Gastroesophageal sphincter (tissue), 4 donors: ENCODE measurements around the gene SCG3. TPM values are rescaled to one million over a fixed set of nuclear protein-coding genes. Genes with fewer than 3 reads are reported as not detected.

Experiments
- ATAC-seq: fragments of 150-250 bp; one replicate; pipeline ENCODE4 v1.9.1; 2016; ENCODE audit warnings: mild to moderate bottlenecking, moderate library complexity
- H3K27ac ChIP-seq, 4 donors: fragments of 200-600 bp; sonication (generic) in 3 of 4; 1 replicate in 3 of 4; 2 replicates in 1 of 4; pipeline ENCODE4 v1.5.1; 2016 to 2019
- H3K27me3 ChIP-seq: fragments of 200-600 bp; sonication (generic); one replicate; pipeline ENCODE4 v1.5.1; 2019
- H3K36me3 ChIP-seq, 2 donors: fragments of 200-600 bp; sonication (generic); one replicate each; pipeline ENCODE4 v1.5.1; 2019; ENCODE audit warnings: control low read depth in 1 of 2
- H3K4me1 ChIP-seq, 3 donors: fragments of 200-600 bp; sonication (generic); 1 replicate in 2 of 3; 2 replicates in 1 of 3; pipeline ENCODE4 v1.5.1; 2016 to 2019; ENCODE audit warnings: control low read depth in 2 of 3
- H3K4me3 ChIP-seq, 2 donors: fragments of 200-600 bp; sonication (generic); one replicate each; pipeline ENCODE4 v1.5.1; 2019; ENCODE audit warnings: mild to moderate bottlenecking in 1 of 2, moderate library complexity in 1 of 2
- H3K9me3 ChIP-seq, 3 donors: fragments of 200-600 bp; sonication (generic); one replicate each; pipeline ENCODE4 v1.5.1; 2017 to 2019; ENCODE audit warnings: control low read depth in 2 of 3
- CTCF ChIP-seq, 4 experiments: fragments of 200-600 bp in 2 of 4; fragments of 450-650 bp in 2 of 4; sonication (generic) in 1 of 4; IDR thresholded peaks; one replicate each; pipeline ENCODE4 v1.5.1; 2017 to 2019; ENCODE audit warnings: antibody characterized with exemption in 4 of 4, mild to moderate bottlenecking in 2 of 4, moderate library complexity in 2 of 4
- EP300 ChIP-seq: sonication (generic); formaldehyde crosslinking; IDR thresholded peaks from one replicate; pipeline ENCODE4 v1.6.1; 2017; ENCODE audit warnings: antibody characterized with exemption, mild to moderate bottlenecking
- POLR2A ChIP-seq, 2 donors: fragments of 450-650 bp; IDR thresholded peaks; one replicate each; pipeline ENCODE4 v1.6.1; 2017; ENCODE audit warnings: antibody characterized with exemption in 2 of 2, mild to moderate bottlenecking in 2 of 2, moderate library complexity in 1 of 2
- POLR2AphosphoS5 ChIP-seq: sonication (generic); formaldehyde crosslinking; IDR thresholded peaks from one replicate; pipeline ENCODE4 v1.6.1; 2017; ENCODE audit warnings: antibody characterized with exemption
- WGBS, 2 donors: methylation state at CpG; one replicate each; pipeline ENCODE4 v1.1.5; 2018; ENCODE audit warnings: low coverage in 1 of 2; 5-methylcytosine and 5-hydroxymethylcytosine counted together
- total RNA-seq, 4 donors: library from RNA; depleted of rRNA; stranded (reverse); fragments of >200 nt; gene quantifications; one replicate each; pipeline ENCODE4 v1.1.0, GENCODE V29; 2016

SCG3 gene
- total RNA-seq, 4 donors from 2014 or later = 0.31 to 0.54 (median 0.54) TPM; not detected in 1

GRCh38 chr15:51754267-51754666, 73.0 kb downstream of the SCG3 start:
- Histone ChIP-seq H3K27ac (no peak overlapping the region), H3K4me1 (peaks cover 0 to 45% (median 15%) of the 10 kb centered on the region in 3 donors), H3K27me3 (no peaks in the 10 kb centered on the region), H3K36me3 (no peaks in the 10 kb centered on the region), H3K4me3 (no peak overlapping the region), H3K9me3 (no peaks in the 10 kb centered on the region)
- no peak for TF ChIP-seq POLR2AphosphoS5
- WGBS, 2 donors = 75 to 88% methylated on average over 2 of the region's 2 CpGs
- no peak for ATAC-seq

GRCh38 chr15:51755790-51756189, 74.5 kb downstream of the SCG3 start:
- H3K9me3 ChIP-seq = no peaks in the 10 kb centered on the region
- no peak overlapping the region for H3K27ac ChIP-seq
- H3K4me3 ChIP-seq = no peak overlapping the region
- WGBS, 2 donors = 64 to 68% methylated on average over 4 of the region's 4 CpGs
- H3K4me1 ChIP-seq = peaks cover 0 to 52% (median 15%) of the 10 kb centered on the region in 3 donors
- no peaks in the 10 kb centered on the region for H3K27me3 ChIP-seq
- H3K36me3 ChIP-seq = no peaks in the 10 kb centered on the region
- TF ChIP-seq CTCF (IDR thresholded peaks at IDR 0.05) (no peak), POLR2AphosphoS5 (no peak), POLR2A (IDR thresholded peaks at IDR 0.05) (no peak), EP300 (no peak)
- no peak for ATAC-seq

GRCh38 chr15:51756482-51756881, 75.2 kb downstream of the SCG3 start:
- Histone ChIP-seq H3K4me3 (no peak overlapping the region), H3K27me3 (no peaks in the 10 kb centered on the region), H3K4me1 (peaks cover 0 to 47% (median 15%) of the 10 kb centered on the region in 3 donors), H3K36me3 (no peaks in the 10 kb centered on the region), H3K27ac (no peak overlapping the region), H3K9me3 (no peaks in the 10 kb centered on the region)
- TF ChIP-seq POLR2A (IDR thresholded peaks at IDR 0.05) (no peak), POLR2AphosphoS5 (no peak), CTCF (IDR thresholded peaks at IDR 0.05) (no peak), EP300 (no peak)
- WGBS, 2 donors = 45 to 58% methylated on average over 2 to 4 of the region's 4 CpGs
- ATAC-seq = no peak

GRCh38 chr15:51757450-51757849, 76.1 kb downstream of the SCG3 start:
- Histone ChIP-seq H3K4me3 (no peak overlapping the region), H3K27ac (peak overlapping the region in 1 of 4 donors; percentile 6), H3K9me3 (no peaks in the 10 kb centered on the region), H3K4me1 (peaks cover 0 to 42% (median 12%) of the 10 kb centered on the region in 3 donors), H3K36me3 (no peaks in the 10 kb centered on the region), H3K27me3 (no peaks in the 10 kb centered on the region)
- no peak for ATAC-seq
- TF ChIP-seq POLR2A (IDR thresholded peaks at IDR 0.05) (no peak), CTCF (IDR thresholded peaks at IDR 0.05) (no peak), POLR2AphosphoS5 (no peak), EP300 (no peak)
- 68% methylated on average over 2 of the region's 2 CpGs; no CpG with 5 or more reads in 1 of the 2 donors for WGBS, 2 donors

GRCh38 chr15:51758645-51759044, 77.3 kb downstream of the SCG3 start:
- no peaks in the 10 kb centered on the region for H3K27me3 ChIP-seq
- H3K9me3 ChIP-seq = no peaks in the 10 kb centered on the region
- H3K4me1 ChIP-seq = peaks cover 0 to 33% (median 10%) of the 10 kb centered on the region in 3 donors
- TF ChIP-seq CTCF (IDR thresholded peaks at IDR 0.05) (no peak), POLR2A (IDR thresholded peaks at IDR 0.05) (no peak), POLR2AphosphoS5 (no peak), EP300 (no peak)
- no peak overlapping the region for H3K4me3 ChIP-seq
- 19% methylated on average over 1 of the region's 1 CpG; no CpG with 5 or more reads in 1 of the 2 donors for WGBS, 2 donors
- peak overlapping the region in 3 of 4 donors; percentile 11 to 59 (median 49) for H3K27ac ChIP-seq
- ATAC-seq = peak; percentile 51
- H3K36me3 ChIP-seq = no peaks in the 10 kb centered on the region
